HG03066 (cell line): ENCODE results near the gene ACSF2.
"Not testable (repeated sequence)": the region's sequence is repeated elsewhere in the genome, so short reads cannot be mapped to it uniquely, and the experiment has no call there.

Source experiments
- ATAC-seq: cut with Tn5 transposase; IDR thresholded peaks from one replicate; pipeline ENCODE4 v1.9.1; 2021; ENCODE audit warnings: low read depth; ENCODE audit not compliant: unreplicated experiment

The ACSF2 gene, protein sequence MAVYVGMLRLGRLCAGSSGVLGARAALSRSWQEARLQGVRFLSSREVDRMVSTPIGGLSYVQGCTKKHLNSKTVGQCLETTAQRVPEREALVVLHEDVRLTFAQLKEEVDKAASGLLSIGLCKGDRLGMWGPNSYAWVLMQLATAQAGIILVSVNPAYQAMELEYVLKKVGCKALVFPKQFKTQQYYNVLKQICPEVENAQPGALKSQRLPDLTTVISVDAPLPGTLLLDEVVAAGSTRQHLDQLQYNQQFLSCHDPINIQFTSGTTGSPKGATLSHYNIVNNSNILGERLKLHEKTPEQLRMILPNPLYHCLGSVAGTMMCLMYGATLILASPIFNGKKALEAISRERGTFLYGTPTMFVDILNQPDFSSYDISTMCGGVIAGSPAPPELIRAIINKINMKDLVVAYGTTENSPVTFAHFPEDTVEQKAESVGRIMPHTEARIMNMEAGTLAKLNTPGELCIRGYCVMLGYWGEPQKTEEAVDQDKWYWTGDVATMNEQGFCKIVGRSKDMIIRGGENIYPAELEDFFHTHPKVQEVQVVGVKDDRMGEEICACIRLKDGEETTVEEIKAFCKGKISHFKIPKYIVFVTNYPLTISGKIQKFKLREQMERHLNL

GRCh38 chr17:50425682-50426471, at the start of gene ACSF2:
Gene ACSF2 (plus strand): TSS chr17:50426218. CDS start chr17:50426262, 44 bp downstream.
- ATAC-seq = no peak

- ATAC-seq = no peak
These were observed 46.5 kb upstream of the ACSF2 start for GRCh38 chr17:50379351-50380132.

GRCh38 chr17:50380369-50381259, 45.4 kb upstream of the ACSF2 start:
- ATAC-seq = no peak

GRCh38 chr17:50381260-50381815, 44.7 kb upstream of the ACSF2 start:
- ATAC-seq = no peak

GRCh38 chr17:50381920-50382319, 44.1 kb upstream of the ACSF2 start:
- ATAC-seq = no peak

DNA sequence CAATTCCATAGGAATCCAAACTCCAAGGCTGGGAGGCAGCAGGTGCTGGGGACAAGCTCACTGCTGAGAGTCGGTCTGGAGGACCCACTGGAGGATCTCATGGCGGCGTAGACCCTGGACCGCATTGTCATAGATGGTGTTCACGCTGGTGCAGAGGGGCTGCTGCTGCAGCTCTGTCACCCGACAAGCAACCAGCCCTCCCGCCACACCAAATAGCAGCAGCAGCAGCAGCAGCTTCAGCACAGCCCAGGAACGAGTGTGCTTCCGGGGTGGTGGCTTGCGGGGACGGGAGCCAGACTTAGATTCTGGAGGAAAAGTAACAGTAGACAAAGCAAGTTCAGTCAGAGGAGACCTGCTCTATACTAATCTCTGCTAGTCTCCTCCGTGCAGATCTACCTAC, 43.1 kb upstream of the ACSF2 start:
- ATAC-seq = no peak

DNA sequence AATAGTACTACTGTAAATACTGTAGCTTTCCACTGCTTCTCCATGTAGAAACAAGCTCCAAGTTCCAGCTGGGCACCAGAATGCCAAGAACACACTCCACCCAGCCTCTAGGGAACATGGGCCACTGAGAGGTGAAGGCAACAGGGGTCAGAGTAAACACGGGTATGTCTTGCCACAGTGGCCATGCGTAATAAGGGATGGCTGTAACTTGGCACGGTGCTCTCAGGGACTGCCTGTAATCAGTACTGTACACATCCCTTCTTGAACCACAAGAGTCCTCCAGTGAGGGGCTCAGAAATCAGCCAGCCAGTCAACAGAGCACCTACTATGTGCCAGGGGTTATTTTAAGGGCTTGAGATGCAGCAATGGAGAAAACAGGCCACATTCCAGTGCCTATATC, 39.5 kb upstream of the ACSF2 start:
- no peak for ATAC-seq

DNA sequence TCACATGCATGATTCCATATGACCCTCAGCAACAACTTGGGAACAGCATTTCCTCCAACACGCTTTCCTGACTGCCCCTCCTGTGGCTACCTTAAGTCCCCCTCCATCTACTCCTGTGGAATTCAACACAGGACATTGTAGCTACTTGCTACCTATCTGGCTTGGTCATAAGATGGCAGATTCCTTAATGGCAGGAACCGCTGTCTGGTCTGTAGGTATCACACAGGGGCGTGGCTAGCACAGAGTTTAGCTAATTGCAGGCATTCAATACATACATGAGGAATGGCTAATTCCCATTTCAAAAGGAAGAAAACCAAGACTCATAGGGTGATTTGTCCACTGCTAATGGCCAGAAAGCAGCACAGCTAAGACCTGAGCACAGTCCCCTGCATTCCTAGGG, 37.3 kb upstream of the ACSF2 start:
- ATAC-seq = no peak

- ATAC-seq = no peak
These were observed 36.5 kb upstream of the ACSF2 start for GRCh38 chr17:50389534-50389933.

- ATAC-seq = no peak
These were observed 33.4 kb upstream of the ACSF2 start for GRCh38 chr17:50392621-50393020.

DNA sequence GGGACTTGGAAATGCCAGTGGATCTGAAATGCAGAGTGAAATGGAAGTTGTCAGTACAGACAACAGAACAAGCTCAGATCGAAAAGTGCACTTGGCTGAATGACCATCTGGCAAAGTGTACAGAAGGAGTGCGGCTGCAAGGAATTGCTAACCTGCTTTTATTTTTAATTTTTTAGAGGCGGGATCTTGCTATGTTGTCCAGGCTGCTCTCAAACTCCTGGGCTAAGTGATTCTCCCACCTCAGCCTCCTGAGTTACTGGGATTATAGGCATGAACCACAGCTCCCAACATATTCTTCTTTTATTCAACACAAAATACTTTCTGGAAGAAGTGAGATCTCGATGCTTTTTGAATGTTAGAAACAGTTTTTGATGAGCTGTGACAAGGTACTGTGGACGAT, 32.3 kb upstream of the ACSF2 start:
- ATAC-seq = no peak

DNA sequence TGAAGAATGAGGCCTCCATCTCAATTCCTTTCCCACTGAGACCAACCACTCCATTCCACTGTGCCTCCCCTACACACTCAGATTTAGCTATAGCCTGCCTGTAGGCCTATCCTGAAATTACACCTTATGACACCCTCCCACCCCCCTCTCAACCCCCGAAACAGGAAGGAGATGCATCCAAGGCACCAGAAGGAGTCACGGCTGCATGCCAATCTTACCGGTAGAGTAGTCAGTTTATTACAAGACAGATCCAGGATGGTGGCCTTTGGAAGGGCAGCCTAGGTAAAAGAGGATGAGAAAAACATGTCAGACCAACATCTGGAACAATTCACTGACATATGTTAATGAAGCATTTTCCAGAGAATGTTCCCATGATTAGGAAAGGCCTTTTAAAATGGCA, 31.3 kb upstream of the ACSF2 start:
- no peak for ATAC-seq

DNA sequence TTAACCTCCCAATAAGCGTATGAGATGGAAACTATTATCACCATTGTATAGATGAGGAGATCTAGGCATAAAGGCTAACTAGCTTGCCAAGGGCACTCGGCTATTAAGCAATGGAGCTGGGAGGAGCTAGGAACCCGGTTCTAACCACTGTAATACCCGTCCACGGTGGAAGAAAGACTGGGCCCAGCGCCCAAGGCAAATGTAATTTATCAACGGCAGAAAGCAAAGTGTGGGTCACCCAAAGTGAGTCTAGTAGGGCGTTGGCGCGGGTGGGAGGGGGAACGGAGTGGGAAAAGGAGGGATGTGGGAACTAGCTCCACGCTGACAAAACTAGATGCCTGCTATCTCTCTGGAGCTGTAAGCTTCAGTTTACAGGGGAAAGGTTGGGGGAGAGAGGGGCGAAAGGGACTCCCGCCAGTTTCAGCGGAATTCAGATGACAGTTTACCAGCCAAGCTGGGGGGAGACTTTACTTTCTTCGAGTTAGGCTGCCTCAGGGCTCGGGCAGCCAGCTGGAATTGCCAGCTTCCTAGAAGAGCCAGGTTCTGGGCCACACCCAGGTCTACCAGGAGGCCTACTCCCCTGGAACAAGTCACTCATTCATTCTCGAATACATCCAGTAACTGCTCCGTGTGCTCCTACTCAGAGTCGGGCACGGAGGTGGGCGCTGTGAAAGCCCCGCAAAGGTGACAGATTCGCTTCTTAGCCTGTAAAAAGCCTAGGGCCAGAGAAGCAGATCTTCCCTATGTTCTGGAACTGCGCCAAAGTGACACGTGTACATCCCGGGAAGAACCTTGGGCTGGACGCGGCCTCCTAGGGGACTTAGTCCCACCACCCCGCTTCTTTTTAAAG, 29.5 kb upstream of the ACSF2 start:
- ATAC-seq = peak; percentile 15

DNA sequence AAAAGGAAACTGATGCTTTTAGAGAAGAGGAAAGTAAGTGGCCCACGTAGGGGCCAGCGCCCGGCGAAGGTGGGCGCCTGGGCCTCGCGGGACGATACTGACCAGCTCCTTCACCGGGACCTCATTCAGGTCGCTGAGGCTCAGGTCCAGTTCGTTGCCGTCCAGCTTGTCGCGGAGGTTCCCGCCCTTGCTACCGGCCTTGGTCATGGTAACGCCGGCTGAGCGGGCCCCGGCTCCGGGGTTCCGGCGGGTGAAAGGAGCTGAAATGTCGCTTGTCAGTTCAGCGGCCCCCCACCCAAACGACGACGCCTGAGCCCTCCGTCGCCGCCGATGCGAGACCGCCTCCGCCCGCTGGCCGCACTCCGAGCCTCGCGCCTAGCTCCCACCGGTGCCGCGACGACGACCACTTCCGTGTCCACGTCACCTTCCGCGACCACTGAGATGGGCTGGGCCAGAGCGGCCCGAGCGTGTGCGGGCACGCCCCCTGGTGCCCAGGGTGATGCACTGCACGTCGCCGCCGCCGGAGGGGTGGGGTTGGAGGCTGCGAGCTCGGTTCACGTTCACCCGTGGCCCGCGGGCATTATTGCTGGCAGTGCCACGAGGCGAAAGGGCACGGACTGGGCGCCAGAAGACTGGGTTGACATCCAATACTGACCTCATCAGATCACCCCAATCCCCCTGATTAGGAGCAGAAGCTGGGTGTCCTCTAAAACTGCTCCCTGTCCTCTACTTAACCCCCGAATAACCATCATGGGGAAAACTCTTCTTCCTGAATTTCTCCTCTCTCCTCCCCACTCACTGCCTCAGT, 28.7 kb upstream of the ACSF2 start, which contains the start of gene LRRC59:
Gene LRRC59, minus strand, starts transcription at position 413 of the 808 bp plus-strand sequence. Its CDS starts 206 bp downstream, at position 207.
- peak; percentile 78 for ATAC-seq

DNA sequence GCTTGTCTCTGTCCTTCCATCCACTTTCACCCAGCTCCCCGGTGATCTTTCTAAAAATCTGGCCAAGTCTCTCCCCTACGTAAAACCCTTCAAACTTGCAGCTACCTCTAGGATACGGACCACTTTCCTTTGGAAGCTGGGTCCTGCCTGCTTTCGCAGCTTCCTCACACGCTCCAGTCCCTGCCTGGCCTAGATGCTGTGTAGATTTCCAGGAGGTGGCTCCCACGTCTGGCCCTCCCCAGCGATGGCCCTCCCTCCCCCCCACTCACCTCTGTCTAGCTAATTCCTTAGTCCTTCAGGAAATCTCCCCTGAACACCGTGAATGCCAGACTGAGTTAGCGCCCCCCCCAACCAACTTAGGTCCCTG, 28.1 kb upstream of the ACSF2 start:
- no peak for ATAC-seq

DNA sequence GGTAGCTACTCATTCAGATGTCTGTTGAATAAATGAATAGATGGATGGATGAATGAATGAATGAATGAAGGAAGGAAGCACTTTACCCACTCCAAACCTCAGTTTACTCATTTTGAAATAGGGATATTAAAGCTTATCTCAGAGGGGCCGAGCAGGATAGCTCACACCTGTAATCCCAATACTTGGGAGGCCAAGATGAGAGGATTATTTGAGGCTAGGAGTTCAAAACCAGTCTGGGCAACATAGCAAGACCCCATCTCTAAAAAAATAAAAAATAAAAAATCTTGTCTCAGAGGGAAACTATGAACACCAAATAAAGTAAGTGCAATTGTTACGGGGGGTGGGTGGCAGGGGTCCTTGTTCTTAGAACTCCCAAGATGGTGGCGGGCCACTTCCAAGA, 27.3 kb upstream of the ACSF2 start:
- ATAC-seq = not testable (repeated sequence)

DNA sequence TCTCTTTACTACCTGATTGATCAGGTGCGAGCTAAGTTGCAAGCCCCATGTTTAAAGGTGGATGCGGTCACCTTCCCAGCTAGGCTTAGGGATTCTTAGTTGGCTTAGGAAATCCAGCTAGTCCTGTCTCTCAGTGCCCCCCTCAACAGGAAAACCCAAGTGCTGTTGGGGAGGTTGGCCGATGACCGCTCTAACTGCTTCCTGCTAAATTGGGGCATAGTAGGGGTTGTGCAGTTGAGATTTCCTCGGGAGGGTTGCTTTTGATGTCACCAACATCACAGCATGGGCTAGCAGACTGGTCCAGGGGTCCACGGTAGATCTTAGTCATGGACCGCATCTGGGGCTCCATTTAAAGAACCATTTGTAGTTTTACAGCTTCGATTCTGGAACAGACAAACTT, 26.4 kb upstream of the ACSF2 start:
- ATAC-seq = not testable (repeated sequence)

DNA sequence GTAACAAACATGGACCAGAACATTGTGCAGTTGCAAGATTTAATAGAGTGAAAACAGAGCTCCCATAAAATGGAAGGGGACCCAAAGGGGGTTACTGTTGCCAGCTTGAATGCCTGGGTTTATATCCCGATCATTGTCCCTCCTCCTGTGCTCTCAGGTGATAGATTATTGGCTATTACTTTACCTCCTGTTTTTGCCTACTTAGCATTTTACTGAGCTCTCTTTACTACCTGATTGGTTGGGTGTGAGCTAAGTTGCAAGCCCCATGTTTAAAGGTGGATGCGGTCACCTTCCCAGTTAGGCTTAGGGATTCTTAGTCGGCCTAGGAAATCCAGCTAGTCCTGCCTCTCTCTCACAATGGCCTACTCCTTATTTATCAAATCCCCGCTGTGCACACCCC, 20.7 kb upstream of the ACSF2 start:
- ATAC-seq = not testable (repeated sequence)
